NCI-H2081 (cell line): ENCODE results near the gene UBE4A.

ENCODE experiments used
- DNase-seq, 2 experiments: peaks; one replicate each; lab custom pipeline; 2025; lab: John Stamatoyannopoulos, UW

UBE4A gene

DNA sequence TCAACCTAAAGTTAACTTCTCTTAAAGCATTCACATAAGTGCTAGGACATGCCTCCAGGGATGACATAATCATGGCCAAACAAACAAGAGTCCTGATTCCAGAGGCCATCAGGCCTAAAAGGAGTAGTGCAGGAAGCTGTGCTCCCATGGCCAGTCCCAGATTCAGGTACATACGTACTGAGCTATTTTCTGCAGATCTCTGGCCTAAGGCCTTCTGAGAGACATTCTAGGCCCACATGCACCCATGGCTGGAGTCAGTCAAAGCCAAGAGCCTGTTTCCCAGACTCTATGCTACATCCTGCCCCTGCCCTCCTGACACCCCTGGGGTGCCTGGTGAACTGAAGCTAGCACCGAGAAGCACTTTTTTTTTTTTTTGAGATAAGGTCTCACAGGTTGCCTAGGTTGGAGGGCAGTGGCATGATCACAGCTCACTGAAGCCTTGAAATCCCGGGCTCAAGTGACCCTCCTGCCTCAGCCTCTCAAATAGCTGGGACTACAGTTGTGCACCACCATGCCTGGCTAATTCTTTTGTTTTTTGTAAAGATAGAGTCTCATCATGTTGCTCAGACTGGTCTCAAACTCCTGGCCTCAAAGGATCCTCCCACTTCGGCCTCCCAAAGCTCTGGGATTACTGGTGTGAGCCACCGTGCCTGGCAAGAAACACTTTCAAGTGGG is 17.4 kb upstream of the UBE4A start:
- no peak for DNase-seq

DNA sequence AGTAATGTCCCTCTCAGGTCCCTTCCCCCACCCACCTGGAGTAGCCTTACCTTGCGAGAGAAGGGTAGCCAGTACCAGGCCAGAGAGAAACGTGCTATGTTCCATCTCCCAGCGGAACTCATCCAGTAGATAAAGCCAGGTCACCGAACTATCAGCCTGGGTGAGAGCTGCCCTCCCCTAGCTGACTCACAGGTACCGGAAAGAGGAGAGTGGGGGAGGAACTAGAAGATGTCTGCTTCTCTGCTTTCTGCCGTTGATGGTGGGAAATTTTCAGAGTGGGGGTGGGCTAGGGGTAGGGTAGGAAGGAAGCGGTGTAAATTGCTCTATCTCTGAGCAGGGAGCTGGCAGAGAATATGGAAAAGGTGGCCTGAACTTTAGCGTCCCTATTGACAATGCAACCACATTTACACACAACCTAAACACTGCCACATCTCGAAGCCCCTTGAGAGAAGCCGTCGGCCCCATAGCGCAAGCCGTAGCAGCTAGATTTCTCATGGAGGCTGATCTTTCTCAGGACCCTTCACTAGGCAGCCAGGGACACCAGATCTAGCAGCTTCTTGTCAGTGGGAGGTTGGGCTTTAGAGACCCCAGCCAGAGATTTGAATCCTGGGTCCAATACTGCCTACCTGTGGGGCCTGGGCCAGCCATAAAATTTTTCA is 16.8 kb upstream of the UBE4A start, which contains the start of gene CD3D:
CD3D (minus strand) TSS at position 203 of the 659 bp plus-strand sequence; CDS start at position 105, 98 bp downstream.
- DNase-seq, result no peak

DNA sequence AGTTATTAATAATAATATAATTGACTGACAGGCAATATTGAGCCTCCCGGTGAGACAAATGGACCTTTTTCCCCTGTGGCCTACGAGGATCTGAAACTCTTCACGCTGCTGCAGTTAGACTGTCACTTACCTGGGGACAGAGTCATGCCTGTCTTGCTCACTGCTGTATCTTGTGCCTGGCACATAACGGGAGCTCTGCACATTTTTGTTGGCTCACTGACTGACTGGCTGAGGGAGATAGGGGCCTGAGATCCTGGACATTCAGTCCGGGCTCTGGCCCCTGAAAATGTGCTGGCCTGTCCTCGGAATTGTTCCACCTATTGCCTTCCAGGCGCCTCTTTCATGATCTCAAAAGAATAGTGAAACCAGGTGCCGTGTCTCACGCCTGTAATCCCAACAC is 16.2 kb upstream of the UBE4A start:
- DNase-seq, result no peak

DNA sequence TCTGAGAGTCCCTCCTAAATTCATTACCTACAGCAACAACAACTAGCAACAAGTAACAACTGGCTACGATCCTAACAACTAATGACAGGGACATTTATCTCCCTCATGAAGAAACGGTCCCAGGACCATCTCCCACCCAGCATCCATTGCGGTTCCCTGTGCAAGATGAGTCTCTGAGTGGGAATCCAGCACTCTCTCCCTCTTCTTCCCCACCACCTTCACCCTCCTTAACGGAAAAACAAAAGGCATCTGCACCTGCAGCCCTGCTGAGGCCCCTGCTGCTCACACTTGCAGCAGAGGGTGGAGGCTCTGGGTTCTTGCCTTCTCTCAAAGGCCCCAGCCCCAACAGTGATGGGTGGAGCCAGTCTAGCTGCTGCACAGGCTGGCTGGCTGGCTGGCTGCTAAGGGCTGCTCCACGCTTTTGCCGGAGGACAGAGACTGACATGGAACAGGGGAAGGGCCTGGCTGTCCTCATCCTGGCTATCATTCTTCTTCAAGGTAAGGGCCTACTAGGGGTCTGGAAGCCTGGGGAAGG is 15.4 kb upstream of the UBE4A start, which contains the start of gene CD3G:
CD3G (plus strand) TSS at position 364 of the 535 bp plus-strand sequence; CDS start at position 444, 80 bp downstream.
- no peak for DNase-seq

DNA sequence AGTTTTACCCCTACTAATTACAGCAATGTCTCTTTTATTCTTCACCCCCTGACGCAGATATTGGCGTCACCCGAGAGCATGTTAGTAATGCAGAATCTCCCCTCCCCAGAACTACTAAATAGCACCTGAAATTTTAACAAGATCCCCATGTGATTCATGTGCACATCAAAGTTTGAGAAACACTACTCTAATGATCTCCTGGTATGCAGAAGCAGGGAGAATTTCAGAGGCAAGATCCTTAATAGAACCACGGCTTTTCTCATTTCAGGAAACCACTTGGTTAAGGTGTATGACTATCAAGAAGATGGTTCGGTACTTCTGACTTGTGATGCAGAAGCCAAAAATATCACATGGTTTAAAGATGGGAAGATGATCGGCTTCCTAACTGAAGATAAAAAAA is 9.9 kb upstream of the UBE4A start:
- no peak for DNase-seq

DNA sequence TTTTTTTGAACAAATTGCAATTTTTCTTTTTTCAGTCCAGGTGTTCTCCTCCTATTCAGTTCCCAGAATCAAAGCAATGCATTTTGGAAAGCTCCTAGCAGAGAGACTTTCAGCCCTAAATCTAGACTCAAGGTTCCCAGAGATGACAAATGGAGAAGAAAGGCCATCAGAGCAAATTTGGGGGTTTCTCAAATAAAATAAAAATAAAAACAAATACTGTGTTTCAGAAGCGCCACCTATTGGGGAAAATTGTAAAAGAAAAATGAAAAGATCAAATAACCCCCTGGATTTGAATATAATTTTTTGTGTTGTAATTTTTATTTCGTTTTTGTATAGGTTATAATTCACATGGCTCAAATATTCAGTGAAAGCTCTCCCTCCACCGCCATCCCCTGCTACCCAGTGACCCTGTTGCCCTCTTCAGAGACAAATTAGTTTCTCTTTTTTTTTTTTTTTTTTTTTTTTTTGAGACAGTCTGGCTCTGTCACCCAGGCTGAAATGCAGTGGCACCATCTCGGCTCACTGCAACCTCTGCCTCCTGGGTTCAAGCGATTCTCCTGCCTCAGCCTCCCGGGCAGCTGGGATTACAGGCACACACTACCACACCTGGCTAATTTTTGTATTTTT is 6.2 kb upstream of the UBE4A start:
- DNase-seq, result peak; percentile 10 to 11

DNA sequence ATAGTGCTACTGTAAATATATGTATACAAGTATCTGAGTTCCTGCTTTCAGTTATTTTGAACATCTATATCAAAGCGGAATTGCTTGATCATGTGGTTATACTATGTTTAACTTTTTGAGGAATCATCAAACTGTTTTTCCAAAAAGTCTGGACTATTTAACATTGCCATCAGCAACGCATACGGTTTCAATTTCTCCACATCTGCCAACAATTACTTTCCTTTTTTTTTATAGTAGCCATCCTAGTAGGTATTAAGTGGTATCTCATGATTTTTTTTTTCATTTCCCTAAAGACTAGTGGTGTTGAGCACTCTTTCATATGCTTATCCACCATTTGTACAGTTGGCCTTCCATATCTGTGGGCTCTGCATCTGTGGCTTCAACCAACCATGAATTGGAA is 1.3 kb upstream of the UBE4A start:
- DNase-seq, result no peak

DNA sequence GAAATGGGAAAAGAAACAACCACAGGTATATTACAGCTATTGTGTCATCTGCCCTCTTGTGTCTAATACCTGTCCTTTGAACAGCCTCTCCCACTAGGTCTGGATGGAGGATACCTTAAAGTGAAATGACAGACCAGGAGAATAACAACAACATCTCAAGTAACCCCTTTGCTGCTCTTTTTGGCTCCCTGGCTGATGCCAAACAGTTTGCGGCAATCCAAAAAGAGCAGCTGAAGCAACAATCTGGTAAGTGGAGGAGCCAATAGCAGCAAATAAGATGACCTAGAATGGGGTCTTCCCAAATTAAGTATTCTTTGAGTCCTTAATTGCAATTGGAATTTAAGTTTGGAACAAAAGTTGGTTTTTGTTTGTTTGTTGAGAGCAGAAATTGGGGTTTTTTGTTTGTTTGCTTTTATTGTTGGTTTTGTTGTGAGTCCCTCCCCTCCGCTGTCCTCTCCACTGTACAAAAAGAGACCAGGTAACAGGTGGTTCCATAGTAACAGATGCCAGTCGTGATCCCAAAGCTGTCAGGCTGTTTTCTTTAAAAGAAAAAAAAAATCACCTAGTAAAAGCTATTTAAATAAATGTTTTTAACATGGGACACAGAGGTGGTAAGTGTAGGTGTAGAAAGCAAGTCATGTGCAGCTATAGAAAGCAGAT is 5.7 kb downstream of the UBE4A start:
- DNase-seq, result no peak

DNA sequence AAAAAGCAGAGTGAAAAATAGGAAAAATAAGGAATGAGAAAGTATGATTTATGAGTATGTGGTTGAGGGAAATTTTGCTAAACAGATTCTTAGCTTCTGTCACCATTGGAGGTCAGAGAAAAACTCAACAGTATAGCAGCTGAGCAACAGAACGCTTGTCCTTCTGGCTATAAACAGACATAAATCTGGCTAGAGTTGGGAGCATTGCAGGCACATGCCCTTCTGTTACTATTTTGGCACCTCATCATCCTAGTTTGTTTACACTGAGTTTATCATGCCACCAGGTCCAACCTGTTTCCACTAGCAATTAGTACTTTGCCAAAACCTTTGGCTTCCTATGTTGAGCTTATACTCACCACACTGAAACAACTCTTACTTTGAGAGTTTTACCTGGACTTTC is 6.9 kb downstream of the UBE4A start:
- DNase-seq, result no peak

DNA sequence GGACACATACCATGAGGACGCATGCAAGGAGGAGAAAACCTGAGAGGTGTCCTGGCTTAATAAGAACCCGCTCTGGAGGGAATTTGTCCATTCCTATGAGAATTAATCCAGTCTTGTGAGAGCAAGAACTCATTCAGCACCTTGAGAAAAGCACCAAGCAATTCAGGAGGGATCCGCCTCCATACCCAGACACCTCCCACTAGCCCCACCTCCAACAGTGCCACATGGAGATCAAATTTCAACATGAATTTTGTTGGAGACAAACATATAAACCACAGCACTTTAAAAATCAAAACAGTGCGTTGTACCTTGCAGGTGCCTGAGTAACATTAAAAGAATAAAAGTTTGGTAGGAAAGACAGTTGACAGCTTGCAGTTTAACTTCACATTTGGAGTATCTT is 11.4 kb downstream of the UBE4A start:
- no peak for DNase-seq

DNA sequence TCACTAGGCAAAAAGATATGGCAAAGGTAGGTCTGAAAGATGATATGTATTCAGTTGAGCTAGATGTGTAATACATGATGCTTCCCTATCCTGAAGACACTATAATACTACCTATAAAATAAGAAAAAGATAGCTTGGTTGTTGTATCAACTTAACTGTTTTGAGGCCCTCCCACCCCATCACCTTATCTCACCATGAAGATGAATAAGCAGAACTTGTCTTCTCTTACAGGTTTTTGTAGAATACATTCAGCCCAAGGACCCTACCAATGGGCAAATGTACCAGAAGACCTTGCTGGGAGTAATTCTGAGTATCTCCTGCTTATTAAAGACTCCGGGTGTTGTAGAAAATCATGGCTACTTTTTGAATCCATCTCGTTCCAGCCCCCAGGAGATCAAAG is 13.9 kb downstream of the UBE4A start:
- DNase-seq, result no peak

DNA sequence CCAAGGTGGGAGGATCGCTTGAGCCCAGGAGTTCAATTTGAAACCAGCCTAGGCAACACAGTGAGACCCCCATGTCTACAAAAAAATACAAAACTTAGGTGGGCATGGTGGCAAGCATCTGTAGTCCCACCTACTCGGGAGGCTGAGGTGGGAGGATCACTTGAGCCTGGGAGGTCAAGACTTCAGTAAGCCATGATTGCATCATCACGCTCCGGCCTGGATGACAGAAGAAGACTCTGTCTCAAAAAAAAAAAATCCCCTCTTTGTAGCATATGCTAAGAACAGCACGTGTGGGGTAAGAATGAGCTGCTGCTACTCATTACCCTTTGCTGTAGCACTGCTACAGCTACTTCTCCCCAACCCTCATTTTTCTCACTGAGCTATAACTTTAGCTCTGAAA is 14.5 kb downstream of the UBE4A start:
- no peak for DNase-seq

DNA sequence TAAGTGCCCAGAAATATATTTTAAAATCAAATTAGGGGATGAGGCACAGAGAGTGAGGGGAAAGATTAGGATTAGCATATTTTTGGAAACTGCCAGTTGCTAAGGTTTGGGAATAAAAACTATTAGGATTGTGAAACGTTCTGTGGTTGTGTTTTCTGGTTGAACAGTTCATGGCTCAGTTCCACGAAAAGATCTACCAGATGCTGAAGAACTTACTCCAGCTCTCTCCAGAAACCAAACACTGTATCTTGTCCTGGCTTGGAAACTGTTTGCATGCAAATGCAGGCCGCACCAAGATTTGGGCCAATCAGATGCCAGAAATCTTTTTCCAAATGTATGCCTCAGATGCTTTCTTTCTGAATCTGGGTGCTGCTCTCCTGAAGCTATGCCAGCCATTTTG is 15.3 kb downstream of the UBE4A start:
- no peak for DNase-seq

DNA sequence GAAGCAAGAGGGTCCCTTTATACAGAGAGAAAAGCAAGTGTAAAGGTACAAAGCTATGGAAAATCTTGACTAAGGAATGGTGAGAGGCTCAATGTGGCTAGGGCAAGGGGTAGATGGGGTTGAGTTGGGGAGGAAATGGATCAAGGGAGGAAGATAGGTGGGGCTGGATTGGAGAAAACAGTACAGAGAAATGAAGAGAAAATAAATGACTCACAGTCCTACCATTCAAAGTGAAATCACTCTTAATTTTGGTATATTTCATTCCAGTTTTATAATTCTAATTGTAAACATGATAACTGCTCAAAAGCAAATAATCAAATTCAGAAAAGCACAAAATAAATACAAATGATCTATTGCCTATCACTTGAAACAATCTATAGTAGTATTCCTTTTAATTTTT is 16.6 kb downstream of the UBE4A start:
- DNase-seq, result no peak

DNA sequence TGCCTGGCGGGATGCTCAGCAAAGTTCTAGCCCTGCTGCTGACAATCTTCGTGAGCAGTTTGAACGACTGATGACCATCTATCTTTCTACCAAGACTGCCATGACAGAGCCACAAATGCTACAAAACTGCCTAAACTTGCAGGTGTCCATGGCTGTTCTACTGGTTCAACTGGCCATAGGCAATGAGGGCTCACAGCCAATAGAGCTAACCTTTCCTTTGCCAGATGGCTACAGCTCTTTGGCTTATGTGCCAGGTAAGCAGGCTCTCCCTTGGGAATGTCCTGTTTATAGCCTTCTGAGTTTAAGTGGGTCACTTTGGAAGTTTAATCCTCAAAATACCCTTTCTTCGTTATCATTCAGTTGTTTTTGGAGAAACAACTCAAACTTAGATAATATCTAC is 20.1 kb downstream of the UBE4A start:
- no peak for DNase-seq

DNA sequence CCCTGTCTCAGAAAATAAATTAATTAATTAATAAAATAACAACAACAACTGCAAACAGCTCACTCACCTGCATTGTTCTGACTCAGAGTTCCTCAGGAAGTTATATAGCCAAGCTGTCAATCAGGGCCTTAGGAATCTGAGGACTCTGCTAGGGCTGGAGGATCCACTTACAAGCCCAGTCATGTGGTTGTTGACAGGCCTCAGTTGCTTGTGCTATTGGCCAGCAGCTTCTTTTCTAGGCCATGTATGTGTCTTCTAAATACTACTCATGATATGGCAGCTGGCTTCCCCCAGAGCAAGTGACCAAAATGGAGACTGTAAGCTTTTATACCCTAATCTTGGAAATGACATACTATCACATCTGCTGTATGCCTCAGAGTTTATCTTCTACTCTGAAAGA is 21.2 kb downstream of the UBE4A start:
- DNase-seq, result no peak

DNA sequence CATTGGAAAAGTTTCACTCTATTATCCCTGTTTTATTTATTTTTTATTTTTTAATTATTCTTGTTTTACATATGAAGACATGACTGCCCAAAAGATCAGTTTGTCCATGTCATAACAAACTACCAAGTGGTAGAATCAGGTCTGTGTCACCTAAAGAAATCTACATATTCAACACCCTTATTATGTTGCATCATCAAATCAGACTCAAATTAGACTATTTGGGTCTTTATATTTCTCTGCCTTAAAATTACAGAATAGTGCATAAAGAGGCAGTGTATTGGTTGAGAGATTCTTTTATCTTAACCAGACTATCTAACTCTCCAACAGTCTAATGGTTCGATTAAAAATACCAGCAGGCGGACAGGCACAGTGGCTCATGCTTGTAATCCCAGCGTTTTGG is 23.6 kb downstream of the UBE4A start:
- no peak for DNase-seq

DNA sequence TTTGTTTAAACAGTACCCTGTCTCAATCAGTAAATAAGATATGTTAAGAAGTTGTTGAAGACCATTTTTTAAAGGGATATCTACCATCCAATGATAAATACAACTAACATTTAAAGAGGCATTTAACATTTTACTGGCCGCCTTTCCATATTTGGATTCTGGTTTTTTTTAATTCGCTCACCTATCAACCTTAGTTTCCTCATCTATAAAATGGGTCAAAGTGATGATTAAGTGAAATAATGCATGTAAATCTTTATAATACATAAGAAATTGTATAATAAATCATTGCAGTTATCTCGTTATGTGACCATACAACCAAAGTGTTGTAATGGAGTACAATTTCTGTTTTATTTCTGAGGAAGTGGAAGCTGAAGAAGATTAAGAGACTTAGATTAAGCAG is 24.3 kb downstream of the UBE4A start:
- DNase-seq, result no peak

DNA sequence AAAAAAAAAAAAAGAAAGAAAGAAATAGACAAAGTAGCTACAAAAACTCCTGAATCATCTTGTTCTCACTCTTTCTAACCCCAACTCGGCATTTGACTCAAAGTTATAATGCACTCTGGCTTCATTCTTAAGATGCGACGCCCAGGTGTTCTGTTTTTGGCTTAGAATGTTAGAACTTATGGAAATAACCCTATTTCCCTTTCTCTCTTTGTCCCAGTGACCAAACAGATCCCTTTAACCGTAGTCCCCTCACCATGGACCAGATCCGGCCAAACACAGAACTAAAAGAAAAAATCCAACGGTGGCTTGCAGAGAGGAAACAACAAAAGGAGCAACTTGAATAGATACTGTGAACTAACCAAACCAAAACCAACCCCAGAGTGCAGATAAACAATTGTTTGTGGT is 36.7 kb downstream of the UBE4A start:
- DNase-seq, result no peak

DNA sequence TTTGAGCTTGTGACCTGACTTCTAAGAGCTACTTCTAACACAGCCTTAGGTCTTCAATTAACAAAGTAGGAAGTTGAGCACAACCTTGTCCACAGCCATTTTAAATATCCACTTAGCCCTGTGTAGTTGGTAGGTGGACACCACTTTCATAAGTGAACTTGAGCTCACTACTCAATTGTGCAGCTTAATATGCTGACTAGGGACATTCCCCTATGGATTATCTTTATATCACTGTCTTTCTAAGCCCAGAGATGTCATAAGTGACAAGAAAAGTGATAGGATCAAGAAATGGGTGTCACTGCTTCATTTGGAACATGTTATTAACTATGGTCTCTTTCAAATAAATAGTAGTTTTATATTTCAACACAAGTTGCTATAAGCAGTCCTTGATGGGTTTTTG is 38.0 kb downstream of the UBE4A start:
- DNase-seq, result no peak

DNA sequence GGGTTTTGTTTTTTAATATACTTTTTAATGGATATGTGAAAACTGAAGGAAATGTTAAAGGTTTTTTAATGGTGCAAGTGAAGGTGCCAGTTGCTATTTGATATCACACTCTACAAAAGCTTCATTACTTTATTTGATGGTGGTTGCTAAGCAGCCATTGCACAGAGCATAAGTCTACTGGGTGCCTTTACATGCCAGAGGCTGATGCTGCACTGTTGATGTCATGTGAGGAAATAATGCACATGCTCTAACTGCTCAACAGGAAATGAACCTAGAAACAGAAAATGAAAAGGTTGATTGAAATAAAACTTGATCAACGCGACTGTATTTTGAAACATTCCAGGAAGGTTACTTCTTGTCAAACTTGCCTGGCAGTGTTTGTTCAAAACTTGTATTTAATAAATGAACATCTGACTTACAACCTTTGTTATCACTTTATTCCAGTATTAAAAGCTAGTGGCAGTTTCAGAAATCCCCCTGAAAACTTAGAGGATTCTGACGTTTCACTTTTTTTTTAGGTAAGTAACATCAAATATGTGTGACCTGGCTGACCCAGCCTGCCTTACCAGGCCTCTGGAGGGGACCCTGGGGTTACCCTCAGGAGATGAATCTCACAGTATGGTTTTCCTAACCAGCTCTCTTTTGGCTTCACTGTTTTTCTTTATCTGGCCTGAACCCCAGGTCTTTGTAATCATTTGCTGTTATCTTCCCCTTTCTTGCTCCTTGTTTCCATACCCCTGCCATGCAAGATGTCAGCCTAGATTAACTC is 39.6 kb downstream of the UBE4A start:
- DNase-seq, result no peak
